Body of pancreas (tissue), 4 donors: ENCODE data around the gene MKNK2. TPM values are rescaled to one million over a fixed set of nuclear protein-coding genes. Genes with fewer than 3 reads are reported as not detected.

Source experiments
- ATAC-seq: fragments of 150-250 bp; one replicate; pipeline ENCODE4 v1.9.1; 2016
- DNase-seq, 4 donors: peaks; one replicate each; pipeline ENCODE4 v3.0.0-alpha.2; 2019
- H3K27ac ChIP-seq, 4 donors: fragments of 200-600 bp; sonication (generic); 1 replicate in 3 of 4; 2 replicates in 1 of 4; pipeline versions ENCODE4 v1.5.1 to v1.6.1; 2016 to 2019; ENCODE audit warnings: mild to moderate bottlenecking in 1 of 4, mixed read lengths in 1 of 4, moderate library complexity in 1 of 4
- H3K27me3 ChIP-seq, 2 donors: fragments of 200-600 bp; sonication (generic); one replicate each; pipeline ENCODE4 v1.6.0; 2016; ENCODE audit warnings: mild to moderate bottlenecking in 1 of 2
- H3K36me3 ChIP-seq, 2 donors: fragments of 200-600 bp; sonication (generic); replicated peaks in 1 of 2; 2 replicates each; pipeline ENCODE4 v1.5.1; 2016; ENCODE audit warnings: low read depth in 2 of 2; ENCODE audit not compliant: insufficient read depth in 1 of 2
- H3K4me1 ChIP-seq: fragments of 200-600 bp; sonication (generic); one replicate; pipeline ENCODE4 v1.6.0; 2016
- H3K4me3 ChIP-seq, 2 donors: fragments of 200-600 bp; sonication (generic); 1 replicate in 1 of 2; 2 replicates in 1 of 2; pipeline ENCODE4 v1.5.1; 2016 to 2019
- H3K9me3 ChIP-seq, 3 donors: fragments of 200-600 bp; sonication (generic); 1 replicate in 2 of 3; 2 replicates in 1 of 3; pipeline ENCODE4 v1.5.1; 2016
- POLR2A ChIP-seq, 3 donors: fragments of 450-650 bp; IDR thresholded peaks; one replicate each; pipeline ENCODE4 v1.6.1; 2016; ENCODE audit warnings: antibody characterized with exemption in 3 of 3, mild to moderate bottlenecking in 2 of 3
- WGBS, 2 donors: methylation state at CpG; one replicate each; pipeline ENCODE4 v1.1.5; 2017; 5-methylcytosine and 5-hydroxymethylcytosine counted together
- intact Hi-C: fragments of 100-400 bp; cut with DNase I; formaldehyde crosslinking; loops from one replicate; pipeline ENCODE4 v1.15.1; 2023
- total RNA-seq, 2 donors: library from RNA; depleted of rRNA; stranded (reverse); fragments of >200 nt; gene quantifications; one replicate each; pipeline ENCODE4 v1.1.0, GENCODE V29; 2016
- TF ChIP-seq, protein P1 (sequence below), 7 experiments: fragments of 450-650 bp in 4 of 7; fragments of 200-600 bp in 3 of 7; sonication (generic) in 3 of 7; IDR thresholded peaks; one replicate each; pipeline ENCODE4 v1.5.1; 2016 to 2019; ENCODE audit warnings: antibody characterized with exemption in 7 of 7

MKNK2 gene
- total RNA-seq, 2 donors from 2014 or later: 180 to 273 TPM

DNA sequence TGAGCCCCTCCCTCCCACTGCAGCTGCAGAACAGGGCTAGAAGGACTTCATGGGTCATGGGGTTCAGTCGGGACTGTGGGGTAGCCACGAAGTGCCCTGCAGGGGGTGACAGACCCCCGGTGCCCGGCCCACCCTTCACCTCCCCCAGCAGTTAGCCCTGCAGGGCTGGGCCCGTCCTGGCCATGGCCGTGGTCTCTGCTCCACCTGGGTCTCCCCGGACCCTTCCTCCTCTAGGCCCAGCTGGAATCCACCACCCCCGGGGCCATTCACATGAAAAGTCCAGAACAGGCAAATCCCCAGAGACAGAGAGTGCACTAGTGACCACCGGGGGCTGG lies 17.3 kb downstream of the MKNK2 start:
- Histone ChIP-seq H3K36me3 (peaks cover 0 to 3% of the 10 kb centered on the region in 2 donors), H3K9me3 (peaks cover 0 to 8% (median 0%) of the 10 kb centered on the region in 3 donors), H3K4me3 (no peak overlapping the region), H3K4me1 (peaks cover 43% of the 10 kb centered on the region), H3K27me3 (no peaks in the 10 kb centered on the region), H3K27ac (peak overlapping the region in 3 of 4 donors; percentile 93 to 98 (median 96))
- no peak for DNase-seq
- TF ChIP-seq POLR2A (IDR thresholded peaks at IDR 0.05): no peak
- TF ChIP-seq, protein P1, sequence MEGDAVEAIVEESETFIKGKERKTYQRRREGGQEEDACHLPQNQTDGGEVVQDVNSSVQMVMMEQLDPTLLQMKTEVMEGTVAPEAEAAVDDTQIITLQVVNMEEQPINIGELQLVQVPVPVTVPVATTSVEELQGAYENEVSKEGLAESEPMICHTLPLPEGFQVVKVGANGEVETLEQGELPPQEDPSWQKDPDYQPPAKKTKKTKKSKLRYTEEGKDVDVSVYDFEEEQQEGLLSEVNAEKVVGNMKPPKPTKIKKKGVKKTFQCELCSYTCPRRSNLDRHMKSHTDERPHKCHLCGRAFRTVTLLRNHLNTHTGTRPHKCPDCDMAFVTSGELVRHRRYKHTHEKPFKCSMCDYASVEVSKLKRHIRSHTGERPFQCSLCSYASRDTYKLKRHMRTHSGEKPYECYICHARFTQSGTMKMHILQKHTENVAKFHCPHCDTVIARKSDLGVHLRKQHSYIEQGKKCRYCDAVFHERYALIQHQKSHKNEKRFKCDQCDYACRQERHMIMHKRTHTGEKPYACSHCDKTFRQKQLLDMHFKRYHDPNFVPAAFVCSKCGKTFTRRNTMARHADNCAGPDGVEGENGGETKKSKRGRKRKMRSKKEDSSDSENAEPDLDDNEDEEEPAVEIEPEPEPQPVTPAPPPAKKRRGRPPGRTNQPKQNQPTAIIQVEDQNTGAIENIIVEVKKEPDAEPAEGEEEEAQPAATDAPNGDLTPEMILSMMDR (IDR thresholded peaks at IDR 0.05): no peak
- WGBS, 2 donors: 55 to 77% methylated on average over 2 to 3 of the region's 9 CpGs
- intact Hi-C loops: no loop called here
- ATAC-seq: no peak

DNA sequence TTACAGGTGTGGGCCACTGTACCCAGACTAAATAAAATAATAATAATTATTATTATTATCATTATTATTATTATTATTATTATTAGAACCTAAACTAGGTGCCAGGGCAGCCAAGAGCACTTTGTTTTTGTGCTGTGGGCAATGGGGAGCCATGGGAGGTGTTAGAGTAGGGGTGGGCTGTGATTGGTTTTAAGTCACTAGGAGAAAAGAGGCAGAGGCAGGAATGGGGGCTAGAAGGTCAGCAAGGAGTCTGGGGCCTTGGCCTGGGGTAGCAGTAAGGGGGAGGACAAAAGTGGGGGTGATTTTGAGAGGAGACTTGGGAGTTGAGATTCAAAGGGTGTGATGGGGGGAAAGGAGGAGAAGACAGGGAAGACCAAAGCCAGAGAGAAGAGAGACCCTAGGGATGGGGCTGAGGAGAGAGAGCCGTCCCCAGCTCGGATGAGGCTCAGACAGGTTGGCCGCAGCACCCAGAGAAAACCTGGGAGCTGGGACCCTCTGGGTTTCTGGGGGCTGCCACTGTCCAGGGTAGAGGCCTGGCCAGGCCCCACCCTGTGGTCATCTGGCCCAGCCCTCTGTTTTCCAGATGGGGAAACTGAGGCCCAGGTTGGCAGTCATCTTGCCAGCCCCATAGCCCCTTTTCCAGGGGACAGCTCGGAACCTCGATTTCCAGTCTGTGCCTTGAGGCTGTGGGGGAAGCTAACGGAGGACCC lies 17.8 kb downstream of the MKNK2 start:
- no peak for ATAC-seq
- no peak for DNase-seq
- Histone ChIP-seq H3K36me3 (peaks cover 0 to under 1% of the 10 kb centered on the region in 2 donors), H3K27ac (peak overlapping the region in 3 of 4 donors; percentile 93 to 98 (median 96)), H3K4me3 (no peak overlapping the region), H3K4me1 (peaks cover 43% of the 10 kb centered on the region), H3K9me3 (peaks cover 0 to 8% (median 0%) of the 10 kb centered on the region in 3 donors), H3K27me3 (no peaks in the 10 kb centered on the region)
- whole genome bisulfite sequencing, 2 donors: 94 to 96% methylated on average over 3 to 6 of the region's 6 CpGs
- intact Hi-C loops: no loop called here
- TF ChIP-seq POLR2A (IDR thresholded peaks at IDR 0.05): no peak
- TF ChIP-seq, protein P1 (IDR thresholded peaks at IDR 0.05): no peak

DNA sequence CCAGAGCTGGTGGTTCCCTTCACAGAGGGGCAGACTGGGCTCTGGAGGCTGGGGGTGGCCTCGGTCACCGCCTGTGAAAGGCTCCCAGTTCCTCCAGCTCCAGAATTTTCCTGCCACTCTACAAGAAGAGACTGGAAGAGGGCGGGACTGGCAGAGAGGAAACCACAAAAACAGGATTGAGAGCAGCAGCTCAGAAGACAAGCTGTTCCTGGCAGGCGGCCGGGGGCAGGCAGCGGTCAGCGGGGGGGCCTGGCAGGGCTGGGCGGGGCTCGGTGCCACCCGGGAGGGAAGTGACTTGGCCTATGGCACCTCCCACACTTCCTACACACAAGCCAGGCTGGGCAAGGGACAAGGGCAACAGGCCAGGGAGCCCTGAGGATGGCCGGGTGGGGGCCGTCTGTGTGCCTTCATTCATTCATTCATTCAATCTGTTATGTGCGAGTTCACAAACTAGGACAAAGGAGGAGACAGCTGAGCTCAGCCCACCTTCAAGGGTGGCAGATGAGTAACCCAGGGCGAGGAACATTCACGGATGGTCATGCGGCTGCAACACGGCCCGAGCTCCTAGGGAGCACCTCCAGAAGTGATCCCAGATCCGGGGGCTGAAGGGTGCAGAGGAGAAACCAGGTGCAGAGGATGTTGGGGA lies 18.6 kb downstream of the MKNK2 start:
- intact Hi-C loops: no loop called here
- Histone ChIP-seq H3K4me1 (peaks cover 43% of the 10 kb centered on the region), H3K9me3 (peaks cover 0 to 8% (median 0%) of the 10 kb centered on the region in 3 donors), H3K27me3 (no peaks in the 10 kb centered on the region), H3K27ac (peak overlapping the region; percentile 93 to 98 (median 97)), H3K36me3 (no peaks in the 10 kb centered on the region), H3K4me3 (no peak overlapping the region)
- WGBS, 2 donors: 5 to 9% methylated on average over 16 to 19 of the region's 19 CpGs
- peak; percentile 96 for ATAC-seq
- DNase-seq: peak; percentile 98 to 99 (median 98)
- TF ChIP-seq POLR2A (IDR thresholded peaks at IDR 0.05): peak in 2 of 3 donors; percentile 44 to 54
- TF ChIP-seq, protein P1 (IDR thresholded peaks at IDR 0.05): no peak

DNA sequence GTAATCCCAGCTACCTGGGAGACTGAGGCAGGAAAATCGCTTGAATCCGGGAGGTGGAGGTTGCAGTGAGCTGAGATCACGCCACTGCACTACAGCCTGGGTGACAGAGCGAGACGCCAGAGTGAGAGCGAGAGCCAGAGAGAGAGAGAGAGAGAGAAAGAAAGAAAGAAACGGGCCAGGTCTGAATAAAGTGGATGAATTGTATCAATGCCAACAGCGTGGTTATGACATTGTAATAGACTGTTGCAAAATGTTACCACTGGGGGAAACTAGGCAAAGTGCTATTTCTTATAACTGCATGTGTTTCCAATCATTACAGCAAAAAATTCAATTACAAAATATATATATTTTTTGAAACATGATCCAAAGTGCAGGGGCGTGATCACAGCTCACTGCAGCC lies 23.7 kb downstream of the MKNK2 start:
- TF ChIP-seq, protein P1 (IDR thresholded peaks at IDR 0.05): peak in 2 of 7 experiments; percentile 4 to 14
- no peak for TF ChIP-seq POLR2A (IDR thresholded peaks at IDR 0.05)
- intact Hi-C loops: no loop called here
- Histone ChIP-seq H3K27me3 (no peaks in the 10 kb centered on the region), H3K9me3 (peaks cover 0 to 4% (median 0%) of the 10 kb centered on the region in 3 donors), H3K36me3 (no peaks in the 10 kb centered on the region), H3K27ac (peak overlapping the region in 1 of 4 donors; percentile 12), H3K4me3 (no peak overlapping the region), H3K4me1 (peaks cover 16% of the 10 kb centered on the region)
- 56 to 69% methylated on average over 9 of the region's 9 CpGs for WGBS, 2 donors
- ATAC-seq: no peak
- no peak for DNase-seq
